IMR-90 (cell line): ENCODE measurements around the gene ATP8B4. TPM values are rescaled to one million over a fixed set of nuclear protein-coding genes. Genes with fewer than 3 reads are reported as not detected.
A peak's percentile ranks its signal among the peaks of the same experiment; 100 is the strongest.

Source experiments
- ATAC-seq: fragments of 200-7000 bp; cut with Tn5 transposase; 2 replicates; pipeline ENCODE4 v1.9.1; 2020; ENCODE audit warnings: low read depth, mild to moderate bottlenecking, moderate library complexity
- BruUV-seq: library from RNA; stranded (reverse); fragments of 400-500 nt; replicated peaks from 2 replicates; lab custom pipeline; 2021; lab: Mats Ljungman, UMichigan
- CTCF ChIA-PET: fragments of 300-600 bp; formaldehyde crosslinking; extraction: SDS; loops from one replicate; lab custom pipeline; 2021; ENCODE audit warnings: antibody characterized with exemption; lab: Yijun Ruan, JAX
- POLR2A ChIA-PET: fragments of 300-600 bp; sonication (Branson Sonifier 250); formaldehyde crosslinking; loops from one replicate; lab custom pipeline; 2022; ENCODE audit warnings: antibody characterized with exemption; ENCODE audit not compliant: unreplicated experiment; lab: Charles Lee
- DNase-seq: peaks from one replicate; pipeline ENCODE4 v3.0.0; 2013
- H2AFZ ChIP-seq: replicated peaks from 2 replicates; pipeline ENCODE3; 2013; ENCODE audit warnings: low read length, mild to moderate bottlenecking; ENCODE audit not compliant: poor library complexity
- H2AK5ac ChIP-seq: 2 replicates; pipeline ENCODE4 v1.6.1; 2013; ENCODE audit warnings: low read depth, low read length, inconsistent platforms
- H2AK9ac ChIP-seq: replicated peaks from 2 replicates; pipeline ENCODE3; 2013; ENCODE audit warnings: mild to moderate bottlenecking, low read depth, low read length, moderate library complexity; ENCODE audit not compliant: poor library complexity
- H2BK120ac ChIP-seq: 2 replicates; pipeline ENCODE4 v1.6.1; 2013; ENCODE audit warnings: low read depth, low read length, inconsistent platforms
- H2BK15ac ChIP-seq: 3 replicates; pipeline ENCODE4 v1.6.1; 2013; ENCODE audit warnings: low read depth, low read length, inconsistent platforms
- H2BK20ac ChIP-seq: 2 replicates; pipeline ENCODE4 v1.6.1; 2013; ENCODE audit warnings: low read depth, mild to moderate bottlenecking, inconsistent platforms, low read length, moderate library complexity
- H2BK5ac ChIP-seq: 2 replicates; pipeline ENCODE4 v1.6.1; 2013; ENCODE audit warnings: mild to moderate bottlenecking, low read depth, low read length, inconsistent platforms; ENCODE audit not compliant: poor library complexity, severe bottlenecking
- H3K14ac ChIP-seq: replicated peaks from 2 replicates; pipeline ENCODE4 v1.6.1; 2013; ENCODE audit warnings: low read depth, low read length, inconsistent platforms
- H3K18ac ChIP-seq: 2 replicates; pipeline ENCODE4 v1.6.1; 2013; ENCODE audit warnings: low read depth, low read length, control low read depth
- H3K23ac ChIP-seq: 2 replicates; pipeline ENCODE4 v1.6.1; 2013; ENCODE audit warnings: low read depth, low read length, inconsistent platforms
- H3K27ac ChIP-seq: 2 replicates; pipeline ENCODE4 v1.5.1; 2013; ENCODE audit warnings: mild to moderate bottlenecking, control low read depth, low read length; ENCODE audit not compliant: insufficient read depth
- H3K27me3 ChIP-seq: 2 replicates; pipeline ENCODE4 v1.6.1; 2013; ENCODE audit warnings: low read length; ENCODE audit not compliant: control insufficient read depth, insufficient read depth
- H3K36me3 ChIP-seq: 2 replicates; pipeline ENCODE4 v1.6.1; 2013; ENCODE audit warnings: low read length, mixed read lengths; ENCODE audit not compliant: control insufficient read depth, insufficient read depth
- H3K4ac ChIP-seq: 2 replicates; pipeline ENCODE4 v1.6.1; 2013; ENCODE audit warnings: low read depth, low read length, inconsistent platforms
- H3K4me1 ChIP-seq: 2 replicates; pipeline ENCODE4 v1.6.1; 2013; ENCODE audit warnings: low read length, mixed read lengths; ENCODE audit not compliant: control insufficient read depth, insufficient read depth
- H3K4me2 ChIP-seq: 2 replicates; pipeline ENCODE4 v1.6.1; 2013; ENCODE audit warnings: low read depth, mild to moderate bottlenecking, control low read depth, low read length, moderate library complexity
- H3K4me3 ChIP-seq: 2 replicates; pipeline ENCODE4 v1.5.1; 2013; ENCODE audit warnings: low read depth, mild to moderate bottlenecking, control low read depth, low read length, moderate library complexity; ENCODE audit not compliant: insufficient read depth
- H3K56ac ChIP-seq: 2 replicates; pipeline ENCODE4 v1.6.1; 2013; ENCODE audit warnings: low read length, inconsistent platforms; ENCODE audit not compliant: insufficient read depth; ENCODE audit errors: extremely low read depth
- H3K79me1 ChIP-seq, 2 experiments: 2 replicates each; pipeline ENCODE4 v1.6.1; 2013; ENCODE audit warnings: low read length in 2 of 2, inconsistent platforms in 1 of 2, low read depth in 1 of 2
- H3K9ac ChIP-seq: 2 replicates; pipeline ENCODE4 v1.6.1; 2013; ENCODE audit warnings: low read depth, low read length, control low read depth
- H3K9me1 ChIP-seq: 2 replicates; pipeline ENCODE4 v1.6.1; 2013; ENCODE audit warnings: low read length, inconsistent platforms; ENCODE audit not compliant: insufficient read depth
- H3K9me3 ChIP-seq: 2 replicates; pipeline ENCODE4 v1.6.1; 2013; ENCODE audit warnings: low read length; ENCODE audit not compliant: control insufficient read depth, insufficient read depth
- H4K20me1 ChIP-seq: 2 replicates; pipeline ENCODE4 v1.6.1; 2013; ENCODE audit warnings: low read length, inconsistent platforms; ENCODE audit not compliant: insufficient read depth
- H4K5ac ChIP-seq: 2 replicates; pipeline ENCODE4 v1.6.1; 2013; ENCODE audit warnings: mild to moderate bottlenecking, low read depth, low read length, control low read depth
- H4K8ac ChIP-seq, 2 experiments: 2 replicates each; pipeline ENCODE4 v1.6.1; 2013; ENCODE audit warnings: low read depth in 2 of 2, low read length in 2 of 2, control low read depth in 1 of 2, inconsistent platforms in 1 of 2
- H4K91ac ChIP-seq: 2 replicates; pipeline ENCODE4 v1.6.1; 2013; ENCODE audit warnings: low read depth, low read length, inconsistent platforms; ENCODE audit not compliant: insufficient read depth
- CEBPB ChIP-seq: IDR thresholded peaks from 2 replicates; pipeline ENCODE4 v1.6.1; 2012; ENCODE audit warnings: low read depth, low read length, improper control_type of control experiment
- CHD1 ChIP-seq: IDR thresholded peaks from 2 replicates; pipeline ENCODE4 v1.6.1; 2012; ENCODE audit warnings: low read depth, low read length, improper control_type of control experiment
- CTCF ChIP-seq: conservative IDR thresholded peaks from 2 replicates; pipeline ENCODE4 v1.5.1; 2012; ENCODE audit warnings: mild to moderate bottlenecking, low read depth, low read length, improper control_type of control experiment
- ELK1 ChIP-seq: fragments of 150-350 bp; IDR thresholded peaks from 2 replicates; pipeline ENCODE4 v1.6.1; 2016; ENCODE audit warnings: low read depth, mild to moderate bottlenecking, low read length, moderate library complexity, borderline replicate concordance
- FOS ChIP-seq: fragments of 150-350 bp; IDR thresholded peaks from 2 replicates; pipeline ENCODE4 v1.6.1; 2016; ENCODE audit warnings: low read depth, low read length
- MAFK ChIP-seq: IDR thresholded peaks from 2 replicates; pipeline ENCODE4 v1.6.1; 2012; ENCODE audit warnings: low read depth, low read length, improper control_type of control experiment
- MAZ ChIP-seq: IDR thresholded peaks from 2 replicates; pipeline ENCODE4 v1.6.1; 2012; ENCODE audit warnings: low read depth, mild to moderate bottlenecking, low read length, improper control_type of control experiment, moderate library complexity, borderline replicate concordance
- MXI1 ChIP-seq: IDR thresholded peaks from 2 replicates; pipeline ENCODE4 v1.6.1; 2012; ENCODE audit warnings: low read depth, mild to moderate bottlenecking, low read length, moderate library complexity, borderline replicate concordance
- NFE2L2 ChIP-seq: fragments of 150-350 bp; IDR thresholded peaks from 2 replicates; pipeline ENCODE4 v1.6.1; 2016; ENCODE audit warnings: low read depth, mild to moderate bottlenecking, low read length
- POLR2A ChIP-seq: IDR thresholded peaks from 2 replicates; pipeline ENCODE4 v1.6.1; 2012; ENCODE audit warnings: mild to moderate bottlenecking, low read depth, low read length
- RAD21 ChIP-seq: IDR thresholded peaks from 2 replicates; pipeline ENCODE4 v1.6.1; 2012; ENCODE audit warnings: low read length, improper control_type of control experiment
- RCOR1 ChIP-seq: IDR thresholded peaks from 2 replicates; pipeline ENCODE4 v1.6.1; 2012; ENCODE audit warnings: mild to moderate bottlenecking, low read length, improper control_type of control experiment; ENCODE audit not compliant: insufficient replicate concordance
- RFX5 ChIP-seq: IDR thresholded peaks from 2 replicates; pipeline ENCODE4 v1.8.0; 2012; ENCODE audit warnings: low read depth, mild to moderate bottlenecking, low read length, moderate library complexity
- SMC3 ChIP-seq: fragments of 150-350 bp; IDR thresholded peaks from 2 replicates; pipeline ENCODE4 v1.6.1; 2016; ENCODE audit warnings: low read depth, mild to moderate bottlenecking, antibody characterized with exemption, low read length, moderate library complexity
- WGBS, 2 experiments: methylation state at CpG; one replicate each; pipeline versions ENCODE4 v1.1.5 to v1.1.7; 2013; ENCODE audit warnings: missing lambda C conversion rate in 2 of 2; ENCODE audit not compliant: insufficient read length in 1 of 2; ENCODE audit errors: extremely low coverage in 2 of 2; 5-methylcytosine and 5-hydroxymethylcytosine counted together
- dilution Hi-C: fragments of 300-500 bp; cut with HindIII; formaldehyde crosslinking; loops from one replicate; pipeline ENCODE4 v1.14.3; 2018; ENCODE audit warnings: low sequenced_read_pairs; ENCODE audit not compliant: unreplicated experiment
- in situ Hi-C: fragments of 300-500 bp; cut with MboI; formaldehyde crosslinking; loops from 3 replicates; pipeline ENCODE4 v1.14.3; 2019; ENCODE audit warnings: low sequenced_read_pairs, inconsistent platforms, mixed read lengths
- intact Hi-C: fragments of 100-400 bp; cut with micrococcal nuclease; formaldehyde crosslinking; loops from 2 replicates; pipeline ENCODE4 v1.10.0; 2022
- polyA plus RNA-seq, 3 experiments: library from polyadenylated mRNA; depleted of rRNA; stranded (reverse); fragments of >200 nt; gene quantifications; 2 replicates each; pipeline ENCODE4 v1.2.3, GENCODE V29; 2012; ENCODE audit warnings: low replicate concordance in 1 of 3
- total RNA-seq: library from RNA; depleted of rRNA; stranded (reverse); fragments of >200 nt; gene quantifications from 2 replicates; pipeline ENCODE4 v1.2.3, GENCODE V29; 2012

Gene ATP8B4
- total and polyA plus RNA-seq, 2 of the 4 experiments (the other 2 are of a cell fraction) = 0.12 to 0.54 TPM

GRCh38 chr15:49902685-49903501, 216.1 kb downstream of the ATP8B4 start:
- H3K56ac ChIP-seq = peak overlapping the region; percentile 65
- H3K14ac ChIP-seq = peak overlapping the region; percentile 86
- peak overlapping the region; percentile 95 for H2BK5ac ChIP-seq
- H2AK5ac ChIP-seq = peak overlapping the region; percentile 55; the same call in 1 of the 2 replicates
- ChIA-PET CTCF (interaction anchor here (1.0 to 4.0 kb wide), 4 partner anchors 9 to 668 kb away, joined by 3 to 14 read pairs (median 3); no protein-coding TSS in a partner anchor), POLR2A (interaction anchor here (0.6 to 1.4 kb wide), 2 partner anchors 280 to 757 kb away, joined by 3 to 4 read pairs; no protein-coding TSS in a partner anchor)
- peaks cover 24% of the 10 kb centered on the region for H3K4me1 ChIP-seq
- H3K18ac ChIP-seq = peak overlapping the region; percentile 96
- intact Hi-C loops (loop anchor here (1.0 to 5.0 kb wide), 7 partner anchors 55 to 746 kb away; partner anchors contain the start of gene COPS2), in situ Hi-C loops (loop anchor here (25.0 kb wide), 1 partner anchor 666 kb away; no protein-coding TSS in a partner anchor), dilution Hi-C loops (no loop called here)
- peak overlapping the region; percentile 97 for H4K91ac ChIP-seq
- peak overlapping the region; percentile 74 for H2AFZ ChIP-seq
- peak overlapping the region; percentile 90 for H2BK20ac ChIP-seq
- BruUV-seq = no TSS peak
- peak overlapping the region; percentile 94; the same call in 2 of the 3 replicates for H2BK15ac ChIP-seq
- H3K9me3 ChIP-seq = no peaks in the 10 kb centered on the region
- H2AK9ac ChIP-seq = no peak overlapping the region
- H3K27ac ChIP-seq = peak overlapping the region; percentile 98
- no peaks in the 10 kb centered on the region for H4K20me1 ChIP-seq
- ATAC-seq = peak; percentile 72
- peak overlapping the region; percentile 84 for H3K9ac ChIP-seq
- no peaks in the 10 kb centered on the region for H3K36me3 ChIP-seq
- no peaks in the 10 kb centered on the region for H3K27me3 ChIP-seq
- H3K79me1 ChIP-seq = no peaks in the 10 kb centered on the region
- H3K23ac ChIP-seq = peak overlapping the region; percentile 55; the same call in 1 of the 2 replicates
- peak overlapping the region; percentile 81 for H3K4me2 ChIP-seq
- H4K8ac ChIP-seq = peak overlapping the region; percentile 20 to 84
- peaks cover 5% of the 10 kb centered on the region for H3K9me1 ChIP-seq
- WGBS, 2 experiments = no CpG with 5 or more reads among the region's 7 CpGs
- peak; percentile 66 for DNase-seq
- H3K4ac ChIP-seq = peak overlapping the region; percentile 75
- no peak overlapping the region for H3K4me3 ChIP-seq
- H2BK120ac ChIP-seq = peak overlapping the region; percentile 91
- peak overlapping the region; percentile 98 for H4K5ac ChIP-seq
- TF ChIP-seq RAD21 (no peak), MXI1 (no peak), MAZ (no peak), FOS (no peak), POLR2A (no peak), RFX5 (no peak), CTCF (no peak), NFE2L2 (no peak), RCOR1 (no peak), MAFK (no peak), SMC3 (no peak), ELK1 (no peak), CHD1 (no peak), CEBPB (no peak)
